ENCODE data around the gene MED31.

- TF ChIP-seq CTCF (IDR thresholded peaks at IDR 0.05; ENCODE audit: low read depth, low read length) (no peak), POLR2A (IDR thresholded peaks at IDR 0.05; ENCODE audit: extremely low read depth, insufficient read length) (no peak), MAX (IDR thresholded peaks at IDR 0.05; ENCODE audit: low read depth, low read length) (no peak), MYC (IDR thresholded peaks at IDR 0.05; ENCODE audit: low read depth, low read length) (no peak)
These were observed 19.2 kb upstream of the MED31 start for GRCh38 chr17:6670571-6670970.
